HG03060 (cell line): Measurements from ENCODE around the gene DOP1B.
A peak's percentile ranks its signal among the peaks of the same experiment; 100 is the strongest.
"Not testable (repeated sequence)": the region's sequence is repeated elsewhere in the genome, so short reads cannot be mapped to it uniquely, and the experiment has no call there.

Experiments used
- ATAC-seq: cut with Tn5 transposase; IDR thresholded peaks from one replicate; pipeline ENCODE4 v1.9.1; 2021; ENCODE audit warnings: low read depth, moderate number of reproducible peaks; ENCODE audit not compliant: unreplicated experiment

Gene DOP1B

DNA sequence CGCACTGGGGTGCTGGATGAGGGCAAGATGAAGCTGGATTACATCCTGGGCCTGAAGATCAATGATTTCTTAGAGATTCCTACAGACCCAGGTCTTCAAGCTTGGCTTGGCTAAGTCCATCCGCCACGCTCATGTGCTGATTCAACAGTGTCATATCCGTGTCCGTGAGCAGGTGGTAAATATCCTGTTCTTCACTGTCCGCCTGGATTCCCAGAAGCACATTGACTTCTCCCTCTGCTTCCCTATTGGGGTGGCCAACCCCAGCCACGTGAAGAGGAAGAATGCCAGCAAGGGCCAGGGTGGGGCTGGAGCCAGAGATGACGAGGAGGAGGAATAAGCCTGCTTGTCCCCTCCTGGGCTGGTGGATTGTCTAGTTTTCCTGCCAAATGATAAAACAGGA, 23.9 kb upstream of the DOP1B start:
- ATAC-seq, result no peak

DNA sequence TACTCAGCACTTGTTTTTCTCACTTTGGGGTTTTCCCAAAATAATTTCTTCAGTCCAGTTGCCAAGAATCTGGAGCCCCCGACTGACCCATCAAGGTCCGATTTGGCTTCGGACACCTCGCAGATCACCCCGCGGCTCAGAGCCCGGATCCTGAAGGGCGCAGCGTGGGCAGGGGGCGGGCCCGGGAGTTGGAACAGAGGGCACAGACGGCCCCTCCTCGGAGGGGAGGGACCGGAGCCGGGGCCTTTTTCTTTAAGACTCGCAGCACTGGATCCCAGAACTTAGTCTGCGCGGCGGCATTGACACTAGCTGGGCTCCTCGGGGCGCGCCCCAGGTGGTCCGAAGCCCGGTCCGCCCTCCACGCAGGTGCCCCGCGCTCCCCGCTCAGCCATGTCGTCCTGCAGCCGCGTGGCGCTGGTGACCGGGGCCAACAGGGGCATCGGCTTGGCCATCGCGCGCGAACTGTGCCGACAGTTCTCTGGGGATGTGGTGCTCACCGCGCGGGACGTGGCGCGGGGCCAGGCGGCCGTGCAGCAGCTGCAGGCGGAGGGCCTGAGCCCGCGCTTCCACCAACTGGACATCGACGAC, 21.7 kb upstream of the DOP1B start, which contains the start of gene CBR3:
TSS of gene CBR3 (plus strand) at position 277 of the 588 bp plus-strand sequence. CDS start at position 391, 114 bp downstream.
- no peak for ATAC-seq

DNA sequence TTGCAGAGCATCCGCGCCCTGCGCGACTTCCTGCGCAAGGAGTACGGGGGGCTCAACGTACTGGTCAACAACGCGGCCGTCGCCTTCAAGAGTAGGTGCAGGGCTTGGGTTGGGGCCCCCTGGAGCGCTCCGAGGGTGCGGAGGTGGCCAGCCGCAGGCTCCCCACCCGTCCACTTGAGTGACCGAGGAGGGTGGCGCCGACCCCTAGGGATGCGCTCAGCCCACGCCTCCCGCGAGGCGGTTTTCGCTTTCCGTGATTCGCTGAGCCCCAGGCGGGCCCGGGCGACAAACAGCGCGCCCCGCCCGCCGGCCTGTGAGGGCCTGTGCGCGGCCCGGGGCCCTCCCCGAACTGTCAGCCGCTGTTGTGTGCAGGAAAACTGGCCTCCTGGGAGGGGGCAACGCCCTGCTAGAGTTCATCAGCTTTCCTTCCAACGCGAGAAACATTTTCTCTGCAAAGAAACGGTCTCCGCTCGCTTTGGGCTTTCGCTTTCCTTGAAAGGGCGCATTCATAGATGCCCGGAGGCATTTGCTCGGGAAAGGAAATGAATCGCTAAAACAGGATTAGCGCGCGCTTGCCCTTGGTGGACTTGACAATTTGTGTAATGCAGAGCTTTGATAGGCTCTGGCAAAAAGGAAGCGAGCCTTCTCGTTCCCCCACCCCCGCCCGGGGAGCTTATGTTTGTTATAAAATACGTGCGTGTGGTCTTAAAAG, 21.1 kb upstream of the DOP1B start:
- no peak for ATAC-seq

DNA sequence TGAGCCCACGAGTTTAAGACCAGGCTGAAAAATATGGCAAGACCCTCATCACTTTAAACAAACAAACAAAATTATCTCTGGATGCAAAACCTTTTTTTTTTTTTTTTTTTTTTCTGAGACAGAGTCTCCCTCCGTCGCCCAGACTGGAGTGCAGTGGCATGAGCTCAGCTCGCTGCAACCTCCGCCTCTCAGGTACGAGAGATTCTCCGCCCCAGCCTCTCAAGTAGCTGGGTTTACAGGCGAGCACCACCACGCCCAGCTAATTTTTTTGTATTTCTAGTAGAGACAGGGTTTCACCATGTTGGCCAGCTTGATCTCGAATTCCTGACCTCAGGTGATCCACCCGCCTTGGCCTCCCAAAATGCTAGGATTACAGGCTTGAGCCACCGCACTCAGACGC, 16.8 kb upstream of the DOP1B start:
- not testable (repeated sequence) for ATAC-seq

DNA sequence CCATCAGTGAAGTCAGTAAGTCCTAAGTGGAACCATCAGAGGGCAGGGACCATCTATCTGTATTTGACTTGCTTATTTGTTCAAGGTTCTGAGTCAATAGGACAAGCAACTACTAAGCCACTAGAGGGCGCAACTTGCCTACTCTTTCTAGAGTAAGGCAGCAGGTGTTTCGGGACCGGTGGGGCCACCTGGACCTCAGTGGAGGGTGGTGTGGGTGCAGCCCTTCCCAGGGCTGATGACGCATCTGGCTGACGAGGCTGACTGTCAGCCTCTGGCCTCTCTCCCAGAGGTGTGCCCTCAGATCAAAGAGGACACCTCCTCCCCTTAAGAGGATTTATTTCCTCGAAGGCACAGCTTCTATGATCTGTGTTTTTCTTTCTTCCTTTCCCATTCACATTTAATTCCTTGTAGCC, 15.1 kb upstream of the DOP1B start:
- peak; percentile 82 for ATAC-seq

DNA sequence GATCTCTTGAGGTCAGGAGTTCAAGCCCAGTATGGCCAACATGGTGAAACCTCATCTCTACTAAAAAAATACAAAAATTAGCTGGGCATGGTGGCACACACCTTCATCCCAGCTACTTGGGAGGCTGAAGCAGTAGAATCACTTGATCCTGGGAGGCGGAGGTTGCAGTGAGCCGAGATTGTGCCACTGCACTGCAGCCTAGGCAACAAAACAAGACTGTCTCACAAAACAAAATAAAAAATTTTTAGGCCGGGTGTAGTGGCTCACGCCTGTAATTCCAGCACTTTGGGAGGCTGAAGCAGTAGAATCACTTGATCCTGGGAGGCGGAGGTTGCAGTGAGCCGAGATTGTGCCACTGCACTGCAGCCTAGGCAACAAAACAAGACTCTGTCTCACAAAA, 12.4 kb upstream of the DOP1B start:
- ATAC-seq, result not testable (repeated sequence)

DNA sequence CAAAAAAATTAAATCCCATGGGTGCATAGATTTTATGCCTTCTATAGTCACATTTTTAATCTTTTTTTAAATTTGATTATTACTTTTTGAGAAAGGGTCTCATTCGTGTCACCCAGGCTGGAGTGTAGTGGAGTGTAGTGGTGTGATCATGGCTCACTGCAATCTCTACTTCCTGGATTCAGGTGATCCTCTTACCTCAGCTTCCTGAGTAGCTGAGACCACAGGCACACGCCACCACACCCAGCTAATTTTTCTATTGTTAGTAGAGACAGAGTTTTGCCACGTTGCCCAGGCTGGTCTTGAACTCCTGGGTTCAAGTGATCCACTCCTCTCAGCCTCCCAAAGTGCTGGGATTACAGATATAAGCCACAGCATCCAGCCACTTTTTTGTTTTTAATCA, 11.4 kb upstream of the DOP1B start:
- no peak for ATAC-seq

DNA sequence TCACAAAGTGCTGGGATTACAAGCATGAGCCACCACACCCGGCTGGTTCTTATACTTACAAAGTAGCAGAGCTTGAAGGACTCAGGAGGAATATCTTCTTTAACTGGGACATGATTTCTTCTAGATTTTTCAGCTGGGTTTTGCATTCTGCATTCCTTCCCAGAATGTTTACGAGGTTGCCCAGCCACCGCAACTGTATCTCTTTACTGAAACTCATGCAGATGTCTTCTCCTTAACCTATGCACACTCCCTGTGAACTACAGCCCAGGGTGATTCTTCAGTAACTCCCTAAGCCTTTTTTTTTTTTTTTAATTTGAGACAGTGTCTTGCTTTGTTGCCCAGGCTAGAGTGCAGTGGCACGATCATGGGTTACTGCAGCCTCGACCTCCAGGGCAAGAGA, 8.7 kb upstream of the DOP1B start:
- no peak for ATAC-seq

DNA sequence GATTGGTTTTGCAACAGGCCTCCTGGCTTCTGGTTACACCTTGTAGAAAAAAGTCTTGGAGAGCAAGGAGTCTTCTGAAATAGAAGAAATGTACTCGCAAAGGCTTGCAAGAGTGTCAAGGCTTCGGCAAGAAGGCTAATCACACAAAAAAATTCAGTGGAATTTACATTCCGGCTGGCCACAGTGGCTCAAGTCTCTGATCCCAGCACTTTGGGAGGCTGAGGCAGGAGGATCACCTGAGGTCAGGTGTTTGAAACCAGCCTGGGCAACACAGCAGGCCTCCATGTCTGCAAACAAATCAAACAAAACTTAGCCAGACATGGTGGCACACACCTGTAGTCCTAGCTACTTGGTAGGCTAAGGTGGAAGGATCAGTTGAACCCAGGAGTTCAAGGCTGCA, 7.7 kb upstream of the DOP1B start:
- ATAC-seq, result no peak

DNA sequence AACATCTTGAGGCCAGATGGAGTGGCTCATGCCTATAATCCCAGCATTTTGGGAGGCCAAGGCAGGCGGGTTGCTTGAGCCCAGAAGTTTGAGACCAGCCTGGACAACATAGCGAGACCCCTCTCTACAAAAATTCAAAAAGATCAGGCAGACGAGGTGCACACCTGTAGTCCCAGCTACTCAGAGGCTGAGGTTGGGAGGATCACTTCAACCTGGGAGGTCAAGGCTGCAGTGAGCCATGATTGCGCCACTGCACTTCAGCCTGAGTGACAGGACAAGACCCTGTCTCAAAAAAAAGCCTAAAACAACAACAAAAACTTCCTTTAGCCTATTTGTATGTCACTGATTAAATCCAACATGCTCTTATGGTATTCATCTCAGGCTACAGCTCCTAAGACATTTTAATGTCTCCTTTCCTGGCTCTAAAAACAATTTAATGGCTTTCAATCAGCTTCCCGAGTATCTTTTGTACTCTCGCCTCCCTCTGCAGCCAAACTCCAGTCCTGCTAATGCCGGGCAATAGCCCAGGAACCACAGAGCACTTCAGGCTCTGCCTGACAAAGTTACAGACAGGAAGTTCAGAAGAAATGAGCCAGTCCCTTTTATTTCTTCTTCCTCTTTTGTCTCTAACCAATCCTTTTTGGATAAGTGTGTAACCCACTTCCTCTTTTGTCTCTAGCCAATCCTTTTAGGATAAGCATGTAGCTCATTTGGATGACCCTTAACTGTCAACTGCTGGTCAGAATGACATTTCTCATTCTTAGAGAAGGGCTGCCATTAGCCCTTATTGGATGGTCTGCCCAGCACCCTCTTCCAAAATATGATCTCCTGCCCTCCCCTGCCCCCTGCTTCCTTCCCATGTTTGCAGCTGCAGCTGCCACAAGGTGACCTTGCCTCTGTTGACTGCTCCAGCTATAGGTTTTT, 6.6 kb upstream of the DOP1B start:
- peak; percentile 59 for ATAC-seq

DNA sequence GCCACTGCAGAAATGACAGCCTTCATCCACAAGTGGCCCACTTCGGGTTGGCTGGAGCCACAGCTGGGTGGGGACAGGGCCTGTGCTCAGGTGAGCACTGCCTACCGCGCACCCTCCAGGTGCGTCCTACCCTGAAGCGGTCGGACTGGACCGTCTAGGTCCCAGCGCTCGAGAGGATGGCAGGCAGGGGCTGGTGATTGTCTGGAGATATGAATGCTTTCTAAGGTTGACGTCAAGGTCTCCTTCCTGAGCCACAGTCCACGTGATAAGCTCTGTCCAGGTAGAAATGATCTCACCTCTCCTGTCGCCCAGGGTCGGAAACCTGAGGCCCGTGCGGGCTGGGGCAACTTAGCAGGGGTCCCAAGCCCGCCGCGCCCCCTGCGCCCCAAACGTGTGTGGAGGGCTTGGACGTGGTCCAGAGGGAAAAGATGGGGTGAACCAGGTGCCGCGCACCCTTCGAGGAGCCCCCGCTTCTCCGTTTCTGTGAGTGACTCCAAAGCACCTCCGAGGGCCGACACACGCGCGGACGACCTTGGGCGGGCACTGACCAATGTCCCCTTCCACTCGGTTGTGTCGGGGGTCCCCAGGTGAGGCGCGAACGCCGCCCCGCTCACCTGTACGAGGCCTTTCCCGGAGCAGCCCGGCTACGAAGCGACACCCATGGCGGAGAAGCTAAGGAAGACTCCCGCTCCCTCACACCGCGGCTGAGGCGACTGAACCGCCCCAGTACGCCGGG, 853 bp upstream of the DOP1B start:
- no peak for ATAC-seq

DNA sequence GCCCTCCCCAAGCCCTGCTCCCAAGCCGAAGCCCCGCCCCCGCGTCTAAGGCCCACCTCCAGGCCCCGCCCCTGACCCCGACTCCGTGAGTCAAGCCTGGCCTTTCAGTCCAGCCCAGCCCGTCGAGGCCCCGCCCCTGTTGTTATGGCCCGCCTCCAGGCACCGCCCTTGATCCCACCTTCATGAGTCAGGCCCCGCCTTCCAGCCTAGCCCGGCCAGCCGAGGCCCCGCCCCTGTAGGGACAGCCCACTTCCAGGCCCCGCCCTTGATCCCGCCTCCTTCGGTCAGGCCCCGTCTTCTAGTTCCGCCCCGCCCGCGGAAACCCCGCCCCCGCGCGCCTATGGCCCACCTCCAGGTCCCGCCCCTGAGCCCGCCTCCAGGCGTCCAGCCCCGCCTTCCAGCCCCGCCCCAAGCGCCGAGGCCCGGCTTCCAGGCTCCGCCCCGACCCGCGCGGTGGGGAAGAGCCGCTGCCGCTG, 247 bp upstream of the DOP1B start:
- peak; percentile 78 for ATAC-seq

DNA sequence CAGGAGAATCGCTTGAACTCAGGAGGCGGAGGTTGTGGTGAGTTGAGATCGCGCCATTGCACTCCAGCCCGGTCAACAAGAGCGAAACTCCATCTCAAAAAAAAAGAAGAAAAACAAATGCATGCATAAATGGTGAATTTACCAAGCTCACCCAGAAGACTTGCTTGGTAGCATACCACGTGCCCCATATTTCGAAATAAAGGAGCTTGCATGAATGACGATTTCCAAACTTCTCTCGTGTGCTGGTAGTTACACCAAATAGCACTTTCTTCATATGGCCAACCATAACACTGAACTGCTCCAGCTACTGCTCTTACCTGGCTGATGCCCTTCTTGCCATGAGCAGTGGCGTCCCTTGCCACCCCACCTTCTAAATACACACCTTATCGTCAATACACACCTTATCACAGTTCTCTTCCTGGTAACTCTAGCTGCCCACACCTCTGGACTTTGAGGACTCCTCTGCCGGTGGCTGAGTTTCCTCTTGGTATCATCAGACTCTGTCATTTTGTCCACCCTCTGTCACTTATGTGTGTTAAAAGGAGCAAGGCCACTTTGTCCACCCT, 2.8 kb downstream of the DOP1B start:
- no peak for ATAC-seq

DNA sequence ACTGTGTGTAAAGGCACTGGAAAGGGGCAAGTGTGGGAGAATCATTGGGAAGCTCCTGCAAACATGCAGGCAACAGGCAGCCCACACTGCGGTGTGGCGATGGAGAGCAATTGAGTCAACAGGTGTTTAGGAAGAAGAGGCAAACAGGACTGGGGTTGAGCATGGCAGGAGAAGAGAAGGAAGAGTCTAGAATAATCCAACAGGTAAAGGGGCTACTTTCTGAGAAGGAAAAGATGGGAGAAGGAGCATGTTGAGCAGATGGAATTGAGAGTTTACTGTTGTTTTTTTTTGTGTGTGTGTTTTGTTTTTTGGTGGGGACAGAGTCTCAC, 4.2 kb downstream of the DOP1B start:
- no peak for ATAC-seq

DNA sequence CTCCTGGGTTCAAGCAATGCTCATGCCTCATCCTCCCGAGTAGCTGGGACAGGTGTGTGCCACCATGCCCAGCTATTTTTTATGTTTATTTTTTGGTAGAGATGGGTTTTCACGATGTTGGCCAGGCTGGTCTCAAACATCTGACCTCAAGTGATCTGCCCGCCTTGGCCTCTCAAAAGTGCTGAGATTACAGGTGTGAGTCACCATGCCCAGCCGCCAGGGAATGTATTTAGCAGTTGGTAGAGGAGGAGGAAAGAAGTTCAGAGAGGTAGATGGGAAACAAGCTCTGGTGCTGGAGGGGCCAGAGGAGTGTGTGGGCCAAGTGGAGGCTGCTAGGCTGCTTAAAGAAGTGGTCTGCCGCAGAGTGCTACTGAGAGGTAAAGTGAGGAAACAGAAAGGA, 6.0 kb downstream of the DOP1B start:
- no peak for ATAC-seq

DNA sequence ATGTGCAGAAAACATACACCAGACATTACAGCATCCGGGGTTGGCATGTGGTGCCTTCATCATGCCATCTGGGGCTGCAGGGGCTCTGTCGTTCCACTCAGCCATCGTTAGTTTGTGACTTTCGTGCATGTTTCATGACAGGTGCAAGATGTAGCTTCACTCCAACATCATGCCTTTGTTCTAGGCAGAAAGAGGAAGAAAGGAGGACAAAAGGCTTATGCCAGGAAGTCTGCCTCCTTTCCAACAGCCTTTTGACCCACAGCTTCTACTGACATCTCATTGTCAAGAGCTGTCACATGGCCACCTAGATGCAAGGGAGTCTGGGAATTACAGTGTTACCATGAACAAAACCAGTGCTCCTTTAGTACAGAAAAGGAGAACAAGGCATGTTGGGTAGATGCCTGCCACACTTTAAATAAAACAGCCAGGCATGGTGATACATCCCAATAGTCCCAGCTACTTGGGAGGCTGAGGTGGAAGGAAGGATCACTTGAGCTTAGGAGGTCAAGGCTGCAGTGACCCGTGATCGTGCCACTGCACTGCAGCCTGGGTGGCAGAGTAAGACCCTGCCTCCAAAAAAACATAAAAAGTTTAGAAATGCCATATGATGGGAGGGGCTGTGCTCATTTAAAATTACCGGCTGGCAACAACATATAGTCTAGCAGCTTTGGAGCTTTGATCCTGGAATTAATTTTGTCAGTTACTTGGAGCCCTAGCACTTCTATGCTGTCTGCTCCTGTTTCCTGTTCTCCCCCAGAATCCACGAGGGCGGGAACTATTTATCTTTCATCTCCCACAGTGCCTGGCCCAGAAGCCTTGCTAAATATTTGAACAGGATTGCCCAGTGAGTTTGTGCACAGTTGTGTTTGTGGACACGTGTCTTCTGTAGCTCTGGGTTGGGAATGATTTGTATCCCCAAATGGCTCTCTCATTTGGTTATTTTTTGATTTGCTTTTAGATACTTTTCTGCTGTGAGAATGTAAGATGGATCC, 7.4 kb downstream of the DOP1B start:
- no peak for ATAC-seq

DNA sequence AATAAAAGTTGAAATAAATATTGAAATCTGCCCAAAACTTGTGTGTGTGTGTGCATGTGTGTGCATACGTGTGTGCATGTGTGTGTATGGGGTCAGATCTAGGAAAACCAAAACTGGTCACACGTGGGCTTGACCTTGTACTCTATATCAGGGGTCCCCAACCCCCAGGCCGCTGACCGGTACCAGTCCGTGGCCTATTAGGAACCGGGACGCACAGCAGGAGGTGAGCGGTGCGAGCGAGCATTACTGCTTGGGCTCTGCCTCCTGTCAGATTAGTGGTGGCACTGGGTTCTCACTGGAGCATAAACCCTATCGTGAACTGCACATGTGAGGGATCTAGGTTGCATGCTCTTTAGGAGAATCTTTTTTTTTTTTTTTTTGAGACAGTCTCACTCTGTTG, 8.7 kb downstream of the DOP1B start:
- no peak for ATAC-seq

DNA sequence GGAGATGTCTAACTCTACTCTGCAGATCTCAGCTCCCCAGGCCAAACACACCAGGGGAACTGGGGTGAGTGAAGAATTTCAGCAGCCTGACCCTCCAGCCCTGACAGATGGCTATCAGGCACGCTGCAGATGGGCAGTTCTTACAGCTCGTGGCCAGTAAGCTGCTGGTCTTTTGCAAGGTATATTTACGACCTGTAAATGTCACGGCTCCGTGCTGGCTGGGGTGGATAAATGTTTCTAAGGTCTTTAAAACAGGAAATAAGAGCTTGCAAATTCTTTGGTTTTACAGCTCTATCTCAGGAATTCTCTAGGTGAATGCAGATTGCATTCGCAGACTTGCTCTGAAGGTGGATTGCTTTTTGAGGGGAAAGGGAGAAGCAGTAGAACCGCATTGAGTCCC, 10.1 kb downstream of the DOP1B start:
- no peak for ATAC-seq

DNA sequence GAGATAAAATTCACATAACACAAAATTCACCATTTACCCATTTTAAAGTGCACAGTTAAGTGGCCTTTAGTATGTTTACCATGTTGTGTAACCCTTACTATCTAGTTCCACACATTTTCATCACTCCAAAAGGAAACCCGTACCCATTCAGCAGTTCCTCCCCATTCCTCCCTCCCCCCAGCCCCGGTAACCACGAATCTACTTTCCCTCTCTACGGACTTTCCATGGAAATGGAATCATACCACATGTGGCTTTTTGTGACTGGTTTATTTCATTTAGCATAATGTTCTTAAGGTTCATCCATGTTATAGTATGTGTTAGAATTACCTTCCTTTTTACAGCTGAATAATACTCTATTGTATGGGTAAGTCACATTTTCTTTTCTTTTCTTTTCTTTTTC, 10.9 kb downstream of the DOP1B start:
- no peak for ATAC-seq
